Left kidney (tissue), 2 donors: ENCODE data around the gene CCDC142. TPM values are rescaled to one million over a fixed set of nuclear protein-coding genes. Genes with fewer than 3 reads are reported as not detected.
"Not testable (repeated sequence)": the region's sequence is repeated elsewhere in the genome, so short reads cannot be mapped to it uniquely, and the experiment has no call there.

ENCODE experiments used
- DNase-seq: peaks from one replicate; pipeline ENCODE4 v3.0.0-alpha.2; 2013
- polyA plus RNA-seq: library from polyadenylated mRNA; unstranded; fragments of 120-200 nt; gene quantifications from one replicate; pipeline ENCODE4 v1.2.1, GENCODE V29; 2013; ENCODE audit not compliant: insufficient read length

The CCDC142 gene
- polyA plus RNA-seq, 1 donor, result 15.8 TPM

- no peak for DNase-seq
These were observed 11.3 kb downstream of the CCDC142 start for GRCh38 chr2:74471332-74472065.

- DNase-seq, result not testable (repeated sequence)
These were observed 12.1 kb downstream of the CCDC142 start for GRCh38 chr2:74470742-74471141.

- DNase-seq, result no peak
These were observed 18.4 kb downstream of the CCDC142 start for GRCh38 chr2:74464406-74464805.

- no peak for DNase-seq
These were observed 20.1 kb downstream of the CCDC142 start for GRCh38 chr2:74462786-74463105.

GRCh38 chr2:74462054-74462785, 20.6 kb downstream of the CCDC142 start:
- DNase-seq, result no peak

- no peak for DNase-seq
These were observed 21.4 kb downstream of the CCDC142 start for GRCh38 chr2:74461187-74462053.

- DNase-seq, result not testable (repeated sequence)
These were observed 22.6 kb downstream of the CCDC142 start for GRCh38 chr2:74460187-74460586.

- not testable (repeated sequence) for DNase-seq
These were observed 23.2 kb downstream of the CCDC142 start for GRCh38 chr2:74459503-74460118.

GRCh38 chr2:74458938-74459363, 23.8 kb downstream of the CCDC142 start:
- DNase-seq, result no peak

GRCh38 chr2:74458132-74458937, 24.5 kb downstream of the CCDC142 start, which contains the start of gene WBP1:
TSS of gene WBP1 (plus strand) at chr2:74458438. CDS start at chr2:74458603, 165 bp downstream.
- DNase-seq, result peak; percentile 100

GRCh38 chr2:74457549-74458131, 25.2 kb downstream of the CCDC142 start:
- DNase-seq, result no peak

GRCh38 chr2:74457129-74457548, 25.7 kb downstream of the CCDC142 start:
- no peak for DNase-seq

GRCh38 chr2:74454654-74455511, 27.9 kb downstream of the CCDC142 start, which contains the start of gene INO80B:
TSS of gene INO80B (plus strand) at chr2:74455087. CDS start at chr2:74455117, 30 bp downstream.
- DNase-seq, result peak; percentile 98

- no peak for DNase-seq
These were observed 32.1 kb downstream of the CCDC142 start for GRCh38 chr2:74450570-74451190.

GRCh38 chr2:74448771-74449170, 34.0 kb downstream of the CCDC142 start:
- no peak for DNase-seq

GRCh38 chr2:74447230-74447999, 35.4 kb downstream of the CCDC142 start:
- no peak for DNase-seq

- DNase-seq, result no peak
These were observed 38.1 kb downstream of the CCDC142 start for GRCh38 chr2:74444498-74445318.
